ENCODE measurements around the gene RPS25.
"Not testable (repeated sequence)": the region's sequence is repeated elsewhere in the genome, so short reads cannot be mapped to it uniquely, and the experiment has no call there.

DNA sequence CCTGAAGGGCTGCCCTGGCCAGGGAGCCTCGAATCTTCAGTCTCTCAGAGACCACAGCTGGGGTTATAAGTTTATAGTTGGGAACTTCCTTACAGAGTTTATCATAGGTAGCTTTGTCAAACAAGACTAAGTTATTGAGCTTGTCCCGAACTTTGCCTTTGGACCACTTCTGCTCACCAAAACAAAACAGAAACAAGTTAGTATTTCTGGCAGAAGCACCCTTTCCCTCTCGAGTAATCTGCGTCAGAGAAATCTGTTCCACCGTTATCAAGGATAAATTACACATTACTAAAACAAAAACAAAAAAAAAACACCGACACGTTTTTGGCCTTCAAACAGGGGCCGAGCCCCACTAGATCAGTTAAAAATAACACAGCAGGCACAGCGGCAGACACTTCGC lies 766 bp downstream of the RPS25 start:
- TF ChIP-seq, protein P1, sequence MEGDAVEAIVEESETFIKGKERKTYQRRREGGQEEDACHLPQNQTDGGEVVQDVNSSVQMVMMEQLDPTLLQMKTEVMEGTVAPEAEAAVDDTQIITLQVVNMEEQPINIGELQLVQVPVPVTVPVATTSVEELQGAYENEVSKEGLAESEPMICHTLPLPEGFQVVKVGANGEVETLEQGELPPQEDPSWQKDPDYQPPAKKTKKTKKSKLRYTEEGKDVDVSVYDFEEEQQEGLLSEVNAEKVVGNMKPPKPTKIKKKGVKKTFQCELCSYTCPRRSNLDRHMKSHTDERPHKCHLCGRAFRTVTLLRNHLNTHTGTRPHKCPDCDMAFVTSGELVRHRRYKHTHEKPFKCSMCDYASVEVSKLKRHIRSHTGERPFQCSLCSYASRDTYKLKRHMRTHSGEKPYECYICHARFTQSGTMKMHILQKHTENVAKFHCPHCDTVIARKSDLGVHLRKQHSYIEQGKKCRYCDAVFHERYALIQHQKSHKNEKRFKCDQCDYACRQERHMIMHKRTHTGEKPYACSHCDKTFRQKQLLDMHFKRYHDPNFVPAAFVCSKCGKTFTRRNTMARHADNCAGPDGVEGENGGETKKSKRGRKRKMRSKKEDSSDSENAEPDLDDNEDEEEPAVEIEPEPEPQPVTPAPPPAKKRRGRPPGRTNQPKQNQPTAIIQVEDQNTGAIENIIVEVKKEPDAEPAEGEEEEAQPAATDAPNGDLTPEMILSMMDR (IDR thresholded peaks at IDR 0.05 in 8 of 11, conservative IDR thresholded peaks at IDR 0.05 in 3 of 11), result not testable (repeated sequence)
- TF ChIP-seq POLR2A, POLR2AphosphoS5 (IDR thresholded peaks at IDR 0.05): not testable (repeated sequence)
